GM12878 (cell line): ENCODE measurements around the gene GABBR2. TPM values are rescaled to one million over a fixed set of nuclear protein-coding genes. Genes with fewer than 3 reads are reported as not detected.

Source experiments
- ATAC-seq: fragments of 200-7000 bp; cut with Tn5 transposase; 3 replicates; pipeline ENCODE4 v1.9.1; 2020; ENCODE audit warnings: mild to moderate bottlenecking, moderate library complexity
- BruUV-seq: library from RNA; stranded (reverse); fragments of 400-500 nt; replicated peaks from 2 replicates; lab custom pipeline; 2021; lab: Mats Ljungman, UMichigan
- CTCF ChIA-PET: fragments of 300-600 bp; sonication (Branson Sonifier 250); formaldehyde crosslinking; extraction: SDS; loops from one replicate; lab custom pipeline; 2021; ENCODE audit warnings: inconsistent platforms; lab: Yijun Ruan, JAX
- POLR2A ChIA-PET: fragments of 350-600 bp; formaldehyde crosslinking; extraction: SDS; loops from one replicate; lab custom pipeline; 2021; ENCODE audit warnings: inconsistent platforms; lab: Charles Lee
- RAD21 ChIA-PET: fragments of 300-600 bp; sonication (Branson Sonifier 250); formaldehyde crosslinking; loops from one replicate; lab custom pipeline; 2023; ENCODE audit warnings: antibody characterized with exemption; ENCODE audit not compliant: unreplicated experiment; lab: Charles Lee
- SMC1A ChIA-PET: fragments of 300-600 bp; sonication (Branson Sonifier 250); formaldehyde crosslinking; loops from one replicate; lab custom pipeline; 2023; ENCODE audit not compliant: unreplicated experiment, uncharacterized antibody; lab: Charles Lee
- DNase-seq: peaks from one replicate; pipeline ENCODE4 v3.0.0-alpha.2; 2011; ENCODE audit warnings: low read depth, low spot score
- FAIRE-seq: peaks from 3 replicates; lab custom pipeline; 2011; peaks lifted over from hg19 to GRCh38; lab: Jason Lieb, UNC
- H2AFZ ChIP-seq: 2 replicates; pipeline ENCODE4 v1.6.0; 2011; ENCODE audit warnings: low read depth, low read length, control low read depth; ENCODE audit not compliant: control insufficient read depth
- H3K27ac ChIP-seq: 2 replicates; pipeline ENCODE4 v1.5.1; 2011; ENCODE audit warnings: control low read depth; ENCODE audit not compliant: control insufficient read depth, insufficient read depth
- H3K27me3 ChIP-seq, 2 experiments: replicated peaks in 1 of 2; 2 replicates each; pipeline versions ENCODE4 v1.6.0 to v1.6.1; 2011; ENCODE audit warnings: low read length in 1 of 2; ENCODE audit not compliant: control insufficient read depth in 2 of 2, insufficient read depth in 2 of 2
- H3K36me3 ChIP-seq, 2 experiments: 2 replicates each; pipeline ENCODE4 v1.5.1; 2011; ENCODE audit warnings: low read length in 1 of 2; ENCODE audit not compliant: control insufficient read depth in 2 of 2, insufficient read depth in 2 of 2
- H3K4me1 ChIP-seq: 2 replicates; pipeline ENCODE4 v1.6.1; 2011; ENCODE audit warnings: mild to moderate bottlenecking, low read length, moderate library complexity, mixed read lengths; ENCODE audit not compliant: control insufficient read depth, insufficient read depth
- H3K4me2 ChIP-seq: 2 replicates; pipeline ENCODE4 v1.6.0; 2011; ENCODE audit warnings: control low read depth; ENCODE audit not compliant: control insufficient read depth, insufficient read depth
- H3K4me3 ChIP-seq: fragments of 200-600 bp; sonication (generic); 2 replicates; pipeline ENCODE4 v1.5.1; 2016
- H3K79me2 ChIP-seq: 2 replicates; pipeline ENCODE4 v1.6.0; 2011; ENCODE audit warnings: low read length; ENCODE audit not compliant: control insufficient read depth, insufficient read depth
- H3K9ac ChIP-seq: 2 replicates; pipeline ENCODE4 v1.8.0; 2011; ENCODE audit warnings: low read length, control low read depth, mixed read lengths; ENCODE audit not compliant: control insufficient read depth, insufficient read depth
- H3K9me3 ChIP-seq: replicated peaks from 3 replicates; pipeline ENCODE4 v1.5.1; 2011; ENCODE audit warnings: mild to moderate bottlenecking, low read length; ENCODE audit not compliant: control insufficient read depth, insufficient read depth
- H4K20me1 ChIP-seq: 2 replicates; pipeline ENCODE4 v1.6.0; 2011; ENCODE audit not compliant: control insufficient read depth, insufficient read depth
- CHD1 ChIP-seq: IDR thresholded peaks from 2 replicates; pipeline ENCODE4 v1.6.1; 2012; ENCODE audit warnings: low read depth, low read length, improper control_type of control experiment
- TAF1 ChIP-seq: IDR thresholded peaks from 2 replicates; pipeline ENCODE4 v1.6.1; 2011; ENCODE audit warnings: mild to moderate bottlenecking, low read depth, low read length, borderline replicate concordance
- WGBS: methylation state at CpG from one replicate; pipeline ENCODE4 v1.1.6; 2016; ENCODE audit warnings: low lambda C conversion rate; ENCODE audit not compliant: insufficient replicate concordance, insufficient coverage; ENCODE audit errors: missing lambda C conversion rate; 5-methylcytosine and 5-hydroxymethylcytosine counted together
- in situ Hi-C: fragments of 300-500 bp; cut with MboI; formaldehyde crosslinking; loops from 9 replicates; pipeline ENCODE4 v1.14.3; 2018; ENCODE audit warnings: mixed read lengths
- intact Hi-C: fragments of 100-400 bp; cut with micrococcal nuclease; formaldehyde crosslinking; loops from one replicate; pipeline ENCODE4 v1.14.2; 2022; ENCODE audit not compliant: unreplicated experiment
- polyA plus RNA-seq, 11 experiments: library from polyadenylated mRNA; depleted of rRNA in 4 of 11; unstranded in 6 of 11; stranded (reverse) in 5 of 11; fragments of >200 nt; fragmentation: Nextera tagmentation in 4 of 11; fragmentation: Illumina TruSeq in 1 of 11; extraction: Ambion mirVana in 4 of 11; extraction: Trizol in 1 of 11; gene quantifications; 1 replicate in 1 of 11; 2 replicates in 10 of 11; pipeline versions ENCODE4 v1.2.1 to v1.2.3, GENCODE V29; 2011 to 2016; ENCODE audit warnings: inconsistent platforms in 2 of 11, missing spikeins in 2 of 11, low read depth in 1 of 11
- total RNA-seq, 4 experiments: library from RNA; depleted of rRNA in 3 of 4; stranded (reverse); fragments of >200 nt in 3 of 4; fragmentation: Illumina TruSeq in 1 of 4; extraction: Trizol in 1 of 4; gene quantifications; 2 replicates each; pipeline versions ENCODE4 v1.2.1 to v1.2.3, GENCODE V29; 2013 to 2021
- TF ChIP-seq, protein P1 (sequence below): fragments of 450-650 bp; IDR thresholded peaks from 2 replicates; pipeline ENCODE4 v1.6.1; 2017; ENCODE audit warnings: mild to moderate bottlenecking, moderate library complexity

The GABBR2 gene
- total and polyA plus RNA-seq, 10 of the 15 experiments (the other 5 are each of a cell fraction or from before 2014, with no cell fraction given): 0.02 to 2.2 (median 0.06) TPM; not detected in 2

DNA sequence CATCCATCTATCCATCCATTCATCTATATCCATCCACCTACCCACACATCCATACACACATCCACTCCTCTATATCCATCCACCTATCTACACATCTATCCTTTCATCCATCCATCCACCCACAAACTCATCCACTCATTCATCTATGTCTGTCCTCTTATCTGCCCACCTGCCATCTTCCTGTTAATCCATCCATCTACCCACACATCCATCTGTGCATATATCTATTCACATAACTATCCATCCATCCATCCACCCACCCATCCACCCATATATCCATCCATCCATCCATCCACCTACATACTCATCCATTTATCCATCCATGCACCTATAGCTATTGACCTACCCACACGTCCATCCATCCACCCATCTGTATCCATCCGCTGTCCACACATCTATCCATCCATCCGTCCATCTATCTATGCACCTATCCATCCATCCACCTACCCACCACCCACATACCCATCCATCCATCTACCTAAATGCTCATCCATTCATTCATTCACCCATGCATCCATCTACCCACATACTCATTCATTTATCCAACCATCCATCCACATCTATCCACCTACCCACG lies 271.2 kb downstream of the GABBR2 start:
- SMC1A ChIA-PET: no interaction called here
- in situ Hi-C loops: no loop called here
- RAD21 ChIA-PET: no interaction called here

More for the DNA sequence above, 271.2 kb downstream of the GABBR2 start:
- no peak for DNase-seq
- Histone ChIP-seq H3K4me2 (no peak overlapping the region), H3K79me2 (no peaks in the 10 kb centered on the region), H3K9me3 (no peaks in the 10 kb centered on the region), H3K4me3 (no peak overlapping the region), H3K27me3 (no peaks in the 10 kb centered on the region), H3K9ac (no peak overlapping the region), H3K4me1 (no peaks in the 10 kb centered on the region), H4K20me1 (no peaks in the 10 kb centered on the region)
- no peak for ATAC-seq
- 4% methylated on average over 4 of the region's 4 CpGs for WGBS
- intact Hi-C loops: no loop called here
- BruUV-seq: no TSS peak
- no peak for TF ChIP-seq TAF1
- TF ChIP-seq CHD1: no peak
- TF ChIP-seq, protein P1, sequence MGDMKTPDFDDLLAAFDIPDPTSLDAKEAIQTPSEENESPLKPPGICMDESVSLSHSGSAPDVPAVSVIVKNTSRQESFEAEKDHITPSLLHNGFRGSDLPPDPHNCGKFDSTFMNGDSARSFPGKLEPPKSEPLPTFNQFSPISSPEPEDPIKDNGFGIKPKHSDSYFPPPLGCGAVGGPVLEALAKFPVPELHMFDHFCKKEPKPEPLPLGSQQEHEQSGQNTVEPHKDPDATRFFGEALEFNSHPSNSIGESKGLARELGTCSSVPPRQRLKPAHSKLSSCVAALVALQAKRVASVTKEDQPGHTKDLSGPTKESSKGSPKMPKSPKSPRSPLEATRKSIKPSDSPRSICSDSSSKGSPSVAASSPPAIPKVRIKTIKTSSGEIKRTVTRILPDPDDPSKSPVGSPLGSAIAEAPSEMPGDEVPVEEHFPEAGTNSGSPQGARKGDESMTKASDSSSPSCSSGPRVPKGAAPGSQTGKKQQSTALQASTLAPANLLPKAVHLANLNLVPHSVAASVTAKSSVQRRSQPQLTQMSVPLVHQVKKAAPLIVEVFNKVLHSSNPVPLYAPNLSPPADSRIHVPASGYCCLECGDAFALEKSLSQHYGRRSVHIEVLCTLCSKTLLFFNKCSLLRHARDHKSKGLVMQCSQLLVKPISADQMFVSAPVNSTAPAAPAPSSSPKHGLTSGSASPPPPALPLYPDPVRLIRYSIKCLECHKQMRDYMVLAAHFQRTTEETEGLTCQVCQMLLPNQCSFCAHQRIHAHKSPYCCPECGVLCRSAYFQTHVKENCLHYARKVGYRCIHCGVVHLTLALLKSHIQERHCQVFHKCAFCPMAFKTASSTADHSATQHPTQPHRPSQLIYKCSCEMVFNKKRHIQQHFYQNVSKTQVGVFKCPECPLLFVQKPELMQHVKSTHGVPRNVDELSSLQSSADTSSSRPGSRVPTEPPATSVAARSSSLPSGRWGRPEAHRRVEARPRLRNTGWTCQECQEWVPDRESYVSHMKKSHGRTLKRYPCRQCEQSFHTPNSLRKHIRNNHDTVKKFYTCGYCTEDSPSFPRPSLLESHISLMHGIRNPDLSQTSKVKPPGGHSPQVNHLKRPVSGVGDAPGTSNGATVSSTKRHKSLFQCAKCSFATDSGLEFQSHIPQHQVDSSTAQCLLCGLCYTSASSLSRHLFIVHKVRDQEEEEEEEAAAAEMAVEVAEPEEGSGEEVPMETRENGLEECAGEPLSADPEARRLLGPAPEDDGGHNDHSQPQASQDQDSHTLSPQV: no peak
- TF ChIP-seq, all 136 proteins: peak for 0
- Histone ChIP-seq H2AFZ (no peak overlapping the region), H3K36me3 (no peaks in the 10 kb centered on the region), H3K27ac (no peak overlapping the region)
- ChIA-PET CTCF (no interaction called here), POLR2A (no interaction called here)
- no peak for FAIRE-seq
